Omental fat pad (tissue), 4 donors: ENCODE results near the gene CLSTN2. TPM values are rescaled to one million over a fixed set of nuclear protein-coding genes. Genes with fewer than 3 reads are reported as not detected.
A peak's percentile ranks its signal among the peaks of the same experiment; 100 is the strongest.

Experiments
- ATAC-seq: fragments of 150-250 bp; one replicate; pipeline ENCODE4 v1.9.1; 2016; ENCODE audit warnings: mild to moderate bottlenecking, moderate library complexity; ENCODE audit not compliant: low FRiP score
- DNase-seq: peaks from one replicate; pipeline ENCODE4 v3.0.0-alpha.2; 2019; ENCODE audit warnings: low spot score
- CTCF ChIP-seq, 3 donors: fragments of 450-650 bp; IDR thresholded peaks; one replicate each; pipeline ENCODE4 v1.5.1; 2016 to 2017; ENCODE audit warnings: antibody characterized with exemption in 3 of 3, mild to moderate bottlenecking in 3 of 3, moderate library complexity in 2 of 3
- total RNA-seq, 4 donors: library from RNA; depleted of rRNA; stranded (reverse); fragments of >200 nt; gene quantifications; one replicate each; pipeline ENCODE4 v1.1.0, GENCODE V29; 2016

CLSTN2 gene
- 10 to 100 TPM; 20.0 to 40.5 (median 37.8) TPM for total RNA-seq

- no peak for TF ChIP-seq CTCF (IDR thresholded peaks at IDR 0.05)
- ATAC-seq (peak; percentile 65), DNase-seq (peak; percentile 56)
These were observed at the start of gene CLSTN2 for GRCh38 chr3:139935016-139935865. Gene CLSTN2 (plus strand): TSS chr3:139935185.

- TF ChIP-seq CTCF (IDR thresholded peaks at IDR 0.05): no peak
- DNase-seq (no peak), ATAC-seq (no peak)
These were observed 47.6 kb upstream of the CLSTN2 start for GRCh38 chr3:139887431-139887830.

GRCh38 chr3:139888561-139889140 lies 46.3 kb upstream of the CLSTN2 start:
- no peak for TF ChIP-seq CTCF (IDR thresholded peaks at IDR 0.05)
- no peak for ATAC-seq
- DNase-seq: no peak

GRCh38 chr3:139893267-139893962 lies 41.6 kb upstream of the CLSTN2 start:
- ATAC-seq (no peak), DNase-seq (no peak)
- no peak for TF ChIP-seq CTCF (IDR thresholded peaks at IDR 0.05)

GRCh38 chr3:139893963-139894642 lies 40.9 kb upstream of the CLSTN2 start:
- DNase-seq: no peak
- no peak for TF ChIP-seq CTCF (IDR thresholded peaks at IDR 0.05)
- ATAC-seq: no peak

GRCh38 chr3:139894643-139894989 lies 40.4 kb upstream of the CLSTN2 start:
- no peak for TF ChIP-seq CTCF (IDR thresholded peaks at IDR 0.05)
- no peak for DNase-seq
- ATAC-seq: no peak
